Measurements from ENCODE around the gene OR51V1. TPM values are rescaled to one million over a fixed set of nuclear protein-coding genes. Genes with fewer than 3 reads are reported as not detected.

Gene OR51V1
- total and polyA plus RNA-seq, 7 donors: not detected

DNA sequence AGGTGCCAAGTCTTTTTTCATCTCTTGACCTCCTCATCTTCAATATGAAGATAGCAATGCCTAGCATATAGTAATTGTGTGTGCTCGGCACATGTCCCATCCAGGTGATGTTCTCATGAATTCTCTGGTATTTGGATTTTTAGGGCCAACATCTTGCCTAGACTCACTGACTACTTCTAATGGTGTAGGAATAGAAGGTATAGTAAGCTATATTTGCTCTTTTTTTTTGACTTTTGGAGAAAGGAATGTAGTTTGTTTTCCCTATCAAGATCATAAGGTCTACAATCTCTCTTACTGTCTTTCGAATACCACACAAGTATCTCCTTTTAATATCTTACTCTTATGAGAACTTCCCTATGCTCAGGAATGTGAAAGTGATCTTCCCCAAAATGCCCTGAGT, 30.6 kb upstream of the OR51V1 start:
- no peaks in the 10 kb centered on the region for H3K4me1 ChIP-seq
- no peaks in the 10 kb centered on the region for H3K27me3 ChIP-seq (ENCODE audit: insufficient read depth in 3 of 3, low read length in 2 of 3)
- ATAC-seq: no peak
- intact Hi-C loops (cut with DNase I): no loop called here
- WGBS, 3 donors: 83 to 91% (median 89%) methylated on average over 2 of the region's 2 CpGs
- no peaks in the 10 kb centered on the region for H3K9me3 ChIP-seq
- TF ChIP-seq, protein P1, sequence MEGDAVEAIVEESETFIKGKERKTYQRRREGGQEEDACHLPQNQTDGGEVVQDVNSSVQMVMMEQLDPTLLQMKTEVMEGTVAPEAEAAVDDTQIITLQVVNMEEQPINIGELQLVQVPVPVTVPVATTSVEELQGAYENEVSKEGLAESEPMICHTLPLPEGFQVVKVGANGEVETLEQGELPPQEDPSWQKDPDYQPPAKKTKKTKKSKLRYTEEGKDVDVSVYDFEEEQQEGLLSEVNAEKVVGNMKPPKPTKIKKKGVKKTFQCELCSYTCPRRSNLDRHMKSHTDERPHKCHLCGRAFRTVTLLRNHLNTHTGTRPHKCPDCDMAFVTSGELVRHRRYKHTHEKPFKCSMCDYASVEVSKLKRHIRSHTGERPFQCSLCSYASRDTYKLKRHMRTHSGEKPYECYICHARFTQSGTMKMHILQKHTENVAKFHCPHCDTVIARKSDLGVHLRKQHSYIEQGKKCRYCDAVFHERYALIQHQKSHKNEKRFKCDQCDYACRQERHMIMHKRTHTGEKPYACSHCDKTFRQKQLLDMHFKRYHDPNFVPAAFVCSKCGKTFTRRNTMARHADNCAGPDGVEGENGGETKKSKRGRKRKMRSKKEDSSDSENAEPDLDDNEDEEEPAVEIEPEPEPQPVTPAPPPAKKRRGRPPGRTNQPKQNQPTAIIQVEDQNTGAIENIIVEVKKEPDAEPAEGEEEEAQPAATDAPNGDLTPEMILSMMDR (IDR thresholded peaks at IDR 0.05): no peak
- no peak overlapping the region for H3K27ac ChIP-seq
- H3K36me3 ChIP-seq (ENCODE audit: insufficient read depth in 1 of 2, low read depth in 1 of 2): no peaks in the 10 kb centered on the region
- H3K4me3 ChIP-seq: no peak overlapping the region
- DNase-seq: no peak

DNA sequence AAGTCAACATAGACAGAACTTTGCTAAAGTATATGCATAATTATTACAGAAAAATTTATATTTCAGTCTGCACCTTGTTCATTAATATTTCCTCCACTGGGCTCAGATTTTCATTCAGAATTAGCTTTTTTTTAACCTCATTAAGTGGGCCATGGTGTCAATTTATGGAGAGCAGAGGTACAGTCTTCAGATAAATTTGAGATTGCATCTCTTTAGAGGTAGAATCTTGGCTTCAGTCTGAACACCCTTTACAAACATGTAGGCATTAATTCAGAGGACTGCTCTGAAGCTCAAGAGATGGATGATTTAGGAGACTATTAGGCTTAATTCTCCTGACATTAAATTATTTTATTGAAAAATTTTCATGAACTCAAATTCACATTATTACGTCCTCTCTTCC, 29.8 kb upstream of the OR51V1 start:
- 83 to 94% (median 89%) methylated on average over 1 of the region's 1 CpG for WGBS, 3 donors
- H3K4me1 ChIP-seq: no peaks in the 10 kb centered on the region
- TF ChIP-seq, protein P1 (IDR thresholded peaks at IDR 0.05): no peak
- no peaks in the 10 kb centered on the region for H3K27me3 ChIP-seq (ENCODE audit: insufficient read depth in 3 of 3, low read length in 2 of 3)
- no peak for DNase-seq
- intact Hi-C loops (cut with DNase I): no loop called here
- no peak for ATAC-seq
- no peak overlapping the region for H3K27ac ChIP-seq
- no peaks in the 10 kb centered on the region for H3K9me3 ChIP-seq
- H3K4me3 ChIP-seq: no peak overlapping the region
- H3K36me3 ChIP-seq (ENCODE audit: insufficient read depth in 1 of 2, low read depth in 1 of 2): no peaks in the 10 kb centered on the region

DNA sequence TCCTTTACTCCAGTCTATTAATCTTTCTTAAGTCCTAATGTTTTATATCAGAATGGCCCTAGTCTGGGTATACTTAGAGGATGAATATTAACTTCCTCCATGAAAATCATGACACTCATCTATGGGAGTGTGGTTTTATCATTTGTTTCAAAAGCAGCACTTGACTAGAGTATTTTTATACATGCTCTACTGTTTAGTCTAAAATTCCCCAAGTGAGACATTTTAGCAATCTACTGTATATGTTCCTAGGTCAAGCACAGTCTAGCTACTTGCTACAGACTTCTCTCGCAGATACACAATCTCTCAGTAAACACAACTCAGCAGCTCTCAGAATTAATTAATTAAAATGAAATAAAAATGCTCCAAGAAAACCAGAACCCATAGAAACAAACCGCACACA, 29.3 kb upstream of the OR51V1 start:
- no peaks in the 10 kb centered on the region for H3K9me3 ChIP-seq
- TF ChIP-seq, protein P1 (IDR thresholded peaks at IDR 0.05): no peak
- no peaks in the 10 kb centered on the region for H3K36me3 ChIP-seq (ENCODE audit: insufficient read depth in 1 of 2, low read depth in 1 of 2)
- no peaks in the 10 kb centered on the region for H3K4me1 ChIP-seq
- intact Hi-C loops (cut with DNase I): no loop called here
- DNase-seq (no peak), ATAC-seq (no peak)
- H3K27ac ChIP-seq: no peak overlapping the region
- 87 to 91% (median 90%) methylated on average over 2 of the region's 2 CpGs for WGBS, 3 donors
- no peak overlapping the region for H3K4me3 ChIP-seq
- H3K27me3 ChIP-seq (ENCODE audit: insufficient read depth in 3 of 3, low read length in 2 of 3): no peaks in the 10 kb centered on the region

DNA sequence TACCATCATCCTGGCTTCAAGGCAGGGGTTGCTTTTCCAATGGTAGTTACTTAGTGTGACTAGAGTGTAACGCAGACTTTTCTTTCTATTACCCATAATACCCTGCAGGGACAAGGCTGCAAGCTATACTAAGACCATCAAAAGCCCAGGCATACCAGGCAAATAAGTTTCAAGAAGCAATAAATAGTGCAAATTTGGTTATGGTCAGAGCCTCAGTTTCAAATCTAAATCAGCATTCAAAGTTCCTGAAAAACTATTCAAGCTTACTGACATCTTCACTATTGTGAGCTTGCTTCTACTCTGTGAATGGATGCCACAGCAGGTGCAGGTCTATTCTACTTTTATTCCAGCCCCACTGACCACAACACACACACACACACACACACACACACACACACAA, 28.9 kb upstream of the OR51V1 start:
- DNase-seq: no peak
- intact Hi-C loops (cut with DNase I): no loop called here
- no peaks in the 10 kb centered on the region for H3K4me1 ChIP-seq
- H3K36me3 ChIP-seq (ENCODE audit: insufficient read depth in 1 of 2, low read depth in 1 of 2): no peaks in the 10 kb centered on the region
- no peaks in the 10 kb centered on the region for H3K27me3 ChIP-seq (ENCODE audit: insufficient read depth in 3 of 3, low read length in 2 of 3)
- no peak overlapping the region for H3K27ac ChIP-seq
- no peaks in the 10 kb centered on the region for H3K9me3 ChIP-seq
- no peak overlapping the region for H3K4me3 ChIP-seq
- no peak for ATAC-seq
- WGBS, 3 donors: 83 to 97% (median 86%) methylated on average over 1 of the region's 1 CpG
- TF ChIP-seq, protein P1 (IDR thresholded peaks at IDR 0.05): no peak

DNA sequence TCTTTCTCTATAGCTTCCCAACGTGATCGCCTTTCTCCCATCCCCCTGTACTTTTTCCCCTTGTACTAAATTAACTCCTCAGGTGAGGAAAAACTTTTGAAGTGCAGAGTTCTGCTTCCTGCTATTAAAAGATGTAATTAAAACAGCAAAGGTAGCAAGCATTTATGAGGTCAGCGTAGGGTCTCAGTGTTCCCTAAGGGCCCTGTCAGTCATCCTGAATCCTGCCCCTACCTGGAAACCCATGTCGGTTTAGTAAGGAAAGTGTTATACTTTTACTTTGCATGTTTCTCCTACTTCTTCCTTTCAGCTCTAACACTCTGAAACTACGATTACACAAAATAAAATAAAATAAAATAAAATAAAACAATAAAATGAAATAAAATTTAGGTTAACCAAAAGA, 27.6 kb upstream of the OR51V1 start:
- TF ChIP-seq, protein P1 (IDR thresholded peaks at IDR 0.05): no peak
- no peak for ATAC-seq
- Histone ChIP-seq H3K27ac (no peak overlapping the region), H3K9me3 (no peaks in the 10 kb centered on the region), H3K4me1 (no peaks in the 10 kb centered on the region), H3K36me3 (ENCODE audit: insufficient read depth in 1 of 2, low read depth in 1 of 2) (no peaks in the 10 kb centered on the region), H3K27me3 (ENCODE audit: insufficient read depth in 3 of 3, low read length in 2 of 3) (no peaks in the 10 kb centered on the region), H3K4me3 (no peak overlapping the region)
- 44 to 52% (median 49%) methylated on average over 5 of the region's 5 CpGs for WGBS, 3 donors
- intact Hi-C loops (cut with DNase I): no loop called here
- DNase-seq: no peak

Measured in psoas muscle (tissue), 8 donors.